ENCODE measurements around the gene TGFB2.
A peak's percentile ranks its signal among the peaks of the same experiment; 100 is the strongest.

TGFB2 gene

GRCh38 chr1:218339267-218339831 lies 5.8 kb upstream of the TGFB2 start:
- Histone ChIP-seq H3K4me3 (ENCODE audit: low read depth, low read length) (no peak overlapping the region), H3K27me3 (no peaks in the 10 kb centered on the region), H3K4me1 (peaks cover 4% of the 10 kb centered on the region), H3K9me3 (no peaks in the 10 kb centered on the region), H3K36me3 (no peaks in the 10 kb centered on the region)
- TF ChIP-seq CTCF (IDR thresholded peaks at IDR 0.05; ENCODE audit: low read depth, low read length), result peak; percentile 71
- no peak for DNase-seq

- Histone ChIP-seq H3K4me3 (ENCODE audit: low read depth, low read length) (no peak overlapping the region), H3K4me1 (peaks cover 4% of the 10 kb centered on the region), H3K9me3 (no peaks in the 10 kb centered on the region), H3K27me3 (no peaks in the 10 kb centered on the region; the same call in 1 of the 2 replicates), H3K36me3 (no peaks in the 10 kb centered on the region)
- no peak for TF ChIP-seq CTCF (IDR thresholded peaks at IDR 0.05; ENCODE audit: low read depth, low read length)
- DNase-seq, result no peak
Measured at GRCh38 chr1:218341325-218341724, 3.8 kb upstream of the TGFB2 start.

- Histone ChIP-seq H3K4me1 (no peaks in the 10 kb centered on the region), H3K27me3 (no peaks in the 10 kb centered on the region; the same call in 1 of the 2 replicates), H3K4me3 (ENCODE audit: low read depth, low read length) (no peak overlapping the region), H3K36me3 (no peaks in the 10 kb centered on the region), H3K9me3 (no peaks in the 10 kb centered on the region)
- no peak for DNase-seq
- TF ChIP-seq CTCF (IDR thresholded peaks at IDR 0.05; ENCODE audit: low read depth, low read length), result no peak
Measured at GRCh38 chr1:218342091-218342490, 3.0 kb upstream of the TGFB2 start.

GRCh38 chr1:218345673-218346390 lies 696 bp downstream of the TGFB2 start:
- DNase-seq, result peak; percentile 71
- TF ChIP-seq CTCF (IDR thresholded peaks at IDR 0.05; ENCODE audit: low read depth, low read length), result no peak
- H3K4me1 ChIP-seq, result no peaks in the 10 kb centered on the region
- H3K9me3 ChIP-seq, result no peaks in the 10 kb centered on the region
- no peaks in the 10 kb centered on the region; the same call in 1 of the 2 replicates for H3K27me3 ChIP-seq
- peak overlapping the region; percentile 79 for H3K4me3 ChIP-seq (ENCODE audit: low read depth, low read length)
- H3K36me3 ChIP-seq, result no peaks in the 10 kb centered on the region

- Histone ChIP-seq H3K36me3 (no peaks in the 10 kb centered on the region), H3K4me1 (no peaks in the 10 kb centered on the region), H3K27me3 (no peaks in the 10 kb centered on the region; the same call in 1 of the 2 replicates), H3K9me3 (no peaks in the 10 kb centered on the region), H3K4me3 (ENCODE audit: low read depth, low read length) (peak overlapping the region; percentile 79)
- no peak for DNase-seq
- no peak for TF ChIP-seq CTCF (IDR thresholded peaks at IDR 0.05; ENCODE audit: low read depth, low read length)
Measured at GRCh38 chr1:218346391-218347204, 1.5 kb downstream of the TGFB2 start.
